SU-DHL-6 (cell line): ENCODE data around the gene BTBD16.

Source experiments
- EZH2phosphoT487 ChIP-seq: fragments of 200-600 bp; sonication (generic), shearing (Covaris generic); conservative IDR thresholded peaks from 2 replicates; pipeline ENCODE4 v1.6.1; 2018; ENCODE audit warnings: mild to moderate bottlenecking, antibody characterized with exemption, low read length, moderate library complexity, mixed read lengths
- TF ChIP-seq, protein P1 (sequence below): fragments of 200-600 bp; sonication (generic); IDR thresholded peaks from one replicate; pipeline ENCODE4 v1.5.1; 2017; ENCODE audit warnings: antibody characterized with exemption, mild to moderate bottlenecking, low read length, moderate library complexity; ENCODE audit not compliant: insufficient read depth, poor library complexity, severe bottlenecking

GRCh38 chr10:122234416-122234815 is 36.7 kb upstream of the BTBD16 start:
- TF ChIP-seq, protein P1, sequence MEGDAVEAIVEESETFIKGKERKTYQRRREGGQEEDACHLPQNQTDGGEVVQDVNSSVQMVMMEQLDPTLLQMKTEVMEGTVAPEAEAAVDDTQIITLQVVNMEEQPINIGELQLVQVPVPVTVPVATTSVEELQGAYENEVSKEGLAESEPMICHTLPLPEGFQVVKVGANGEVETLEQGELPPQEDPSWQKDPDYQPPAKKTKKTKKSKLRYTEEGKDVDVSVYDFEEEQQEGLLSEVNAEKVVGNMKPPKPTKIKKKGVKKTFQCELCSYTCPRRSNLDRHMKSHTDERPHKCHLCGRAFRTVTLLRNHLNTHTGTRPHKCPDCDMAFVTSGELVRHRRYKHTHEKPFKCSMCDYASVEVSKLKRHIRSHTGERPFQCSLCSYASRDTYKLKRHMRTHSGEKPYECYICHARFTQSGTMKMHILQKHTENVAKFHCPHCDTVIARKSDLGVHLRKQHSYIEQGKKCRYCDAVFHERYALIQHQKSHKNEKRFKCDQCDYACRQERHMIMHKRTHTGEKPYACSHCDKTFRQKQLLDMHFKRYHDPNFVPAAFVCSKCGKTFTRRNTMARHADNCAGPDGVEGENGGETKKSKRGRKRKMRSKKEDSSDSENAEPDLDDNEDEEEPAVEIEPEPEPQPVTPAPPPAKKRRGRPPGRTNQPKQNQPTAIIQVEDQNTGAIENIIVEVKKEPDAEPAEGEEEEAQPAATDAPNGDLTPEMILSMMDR, result no peak
- no peak for TF ChIP-seq EZH2phosphoT487
